Muscle of leg (tissue), 11 donors: ENCODE data around the gene HLCS. TPM values are rescaled to one million over a fixed set of nuclear protein-coding genes. Genes with fewer than 3 reads are reported as not detected.
A peak's percentile ranks its signal among the peaks of the same experiment; 100 is the strongest.

Source experiments
- DNase-seq: peaks from one replicate; pipeline ENCODE4 v3.0.0; 2013
- H3K27ac ChIP-seq: one replicate; pipeline ENCODE4 v1.5.1; 2013; ENCODE audit warnings: mild to moderate bottlenecking, low read length, control low read depth
- H3K27me3 ChIP-seq: one replicate; pipeline ENCODE4 v1.6.1; 2013; ENCODE audit warnings: low read length; ENCODE audit not compliant: control insufficient read depth, insufficient read depth
- H3K36me3 ChIP-seq: one replicate; pipeline ENCODE4 v1.6.1; 2013; ENCODE audit warnings: low read length; ENCODE audit not compliant: control insufficient read depth, insufficient read depth
- H3K4me1 ChIP-seq: one replicate; pipeline ENCODE4 v1.6.1; 2013; ENCODE audit warnings: low read length; ENCODE audit not compliant: control insufficient read depth, insufficient read depth
- H3K4me3 ChIP-seq: one replicate; pipeline ENCODE4 v1.5.1; 2013; ENCODE audit warnings: low read length, control low read depth
- H3K9me3 ChIP-seq: replicated peaks from 2 replicates; pipeline ENCODE4 v1.6.1; 2013; ENCODE audit warnings: low read depth, low read length; ENCODE audit not compliant: control insufficient read depth
- WGBS: methylation state at CpG from one replicate; pipeline ENCODE4 v1.1.5; 2013; ENCODE audit warnings: missing lambda C conversion rate; ENCODE audit not compliant: insufficient coverage; 5-methylcytosine and 5-hydroxymethylcytosine counted together
- polyA plus RNA-seq, 8 donors: library from polyadenylated mRNA; unstranded; fragments of 120-200 nt; gene quantifications; one replicate each; pipeline versions ENCODE4 v1.2.1 to v1.2.3, GENCODE V29; 2013; ENCODE audit warnings: inconsistent platforms in 1 of 8, low replicate concordance in 1 of 8; ENCODE audit not compliant: insufficient read length in 8 of 8, insufficient read depth in 1 of 8
- total RNA-seq: library from RNA; stranded (reverse); fragments of 120-200 nt; gene quantifications from one replicate; pipeline ENCODE4 v1.2.4, GENCODE V29; 2013

The HLCS gene
- total and polyA plus RNA-seq, 9 donors: 8.4 to 13.4 (median 12.9) TPM

GRCh38 chr21:36882776-36883175 is 83.7 kb downstream of the HLCS start:
- H3K9me3 ChIP-seq: peaks cover 13% of the 10 kb centered on the region
- no peak for DNase-seq

GRCh38 chr21:36881228-36881627 is 85.2 kb downstream of the HLCS start:
- peaks cover 7% of the 10 kb centered on the region for H3K4me1 ChIP-seq
- H3K4me3 ChIP-seq: no peak overlapping the region
- peaks cover 13% of the 10 kb centered on the region for H3K9me3 ChIP-seq
- DNase-seq: peak; percentile 44
- H3K27me3 ChIP-seq: no peaks in the 10 kb centered on the region
- H3K36me3 ChIP-seq: no peaks in the 10 kb centered on the region
- 72% methylated on average over 5 of the region's 12 CpGs for WGBS
- H3K27ac ChIP-seq: no peak overlapping the region

More at GRCh38 chr21:36882776-36883175, 83.7 kb downstream of the HLCS start:
- no peaks in the 10 kb centered on the region for H3K36me3 ChIP-seq
- H3K4me3 ChIP-seq: no peak overlapping the region
- WGBS: no CpG with 5 or more reads among the region's 4 CpGs
- H3K27me3 ChIP-seq: no peaks in the 10 kb centered on the region
- no peak overlapping the region for H3K27ac ChIP-seq
- H3K4me1 ChIP-seq: peaks cover 7% of the 10 kb centered on the region

GRCh38 chr21:36879827-36880226 is 86.6 kb downstream of the HLCS start:
- Histone ChIP-seq H3K4me1 (peaks cover 7% of the 10 kb centered on the region), H3K27me3 (no peaks in the 10 kb centered on the region), H3K36me3 (no peaks in the 10 kb centered on the region), H3K27ac (no peak overlapping the region), H3K4me3 (no peak overlapping the region), H3K9me3 (peaks cover 13% of the 10 kb centered on the region)
- no peak for DNase-seq
- WGBS: 83% methylated on average over 1 of the region's 4 CpGs

GRCh38 chr21:36877741-36878140 is 88.7 kb downstream of the HLCS start:
- no peak overlapping the region for H3K4me3 ChIP-seq
- no peak overlapping the region for H3K27ac ChIP-seq
- H3K4me1 ChIP-seq: peaks cover 7% of the 10 kb centered on the region
- no peaks in the 10 kb centered on the region for H3K27me3 ChIP-seq
- no peak for DNase-seq
- no peaks in the 10 kb centered on the region for H3K9me3 ChIP-seq
- no peaks in the 10 kb centered on the region for H3K36me3 ChIP-seq

- Histone ChIP-seq H3K27me3 (no peaks in the 10 kb centered on the region), H3K9me3 (no peaks in the 10 kb centered on the region), H3K27ac (no peak overlapping the region), H3K4me3 (no peak overlapping the region), H3K4me1 (no peaks in the 10 kb centered on the region), H3K36me3 (no peaks in the 10 kb centered on the region)
- WGBS: 89% methylated on average over 12 of the region's 12 CpGs
- DNase-seq: no peak
Measured at GRCh38 chr21:36874665-36875064, 91.8 kb downstream of the HLCS start.

- H3K4me1 ChIP-seq: no peaks in the 10 kb centered on the region
- no peak overlapping the region for H3K4me3 ChIP-seq
- H3K9me3 ChIP-seq: no peaks in the 10 kb centered on the region
- no CpG with 5 or more reads among the region's 1 CpG for WGBS
- no peaks in the 10 kb centered on the region for H3K27me3 ChIP-seq
- H3K27ac ChIP-seq: no peak overlapping the region
- no peak for DNase-seq
- H3K36me3 ChIP-seq: no peaks in the 10 kb centered on the region
Measured at GRCh38 chr21:36873513-36873912, 93.0 kb downstream of the HLCS start.

GRCh38 chr21:36867291-36867905 is 99.1 kb downstream of the HLCS start:
- no peaks in the 10 kb centered on the region for H3K36me3 ChIP-seq
- no CpG with 5 or more reads among the region's 4 CpGs for WGBS
- no peaks in the 10 kb centered on the region for H3K4me1 ChIP-seq
- H3K27me3 ChIP-seq: no peaks in the 10 kb centered on the region
- no peak overlapping the region for H3K4me3 ChIP-seq
- DNase-seq: no peak
- H3K9me3 ChIP-seq: no peaks in the 10 kb centered on the region
- H3K27ac ChIP-seq: no peak overlapping the region

GRCh38 chr21:36866419-36866818 is 100.0 kb downstream of the HLCS start:
- H3K27me3 ChIP-seq: no peaks in the 10 kb centered on the region
- no CpG with 5 or more reads among the region's 5 CpGs for WGBS

GRCh38 chr21:36864974-36865373 is 101.5 kb downstream of the HLCS start:
- Histone ChIP-seq H3K36me3 (no peaks in the 10 kb centered on the region), H3K27ac (no peak overlapping the region), H3K4me1 (peaks cover 2% of the 10 kb centered on the region), H3K9me3 (no peaks in the 10 kb centered on the region), H3K27me3 (no peaks in the 10 kb centered on the region), H3K4me3 (no peak overlapping the region)
- 95% methylated on average over 4 of the region's 10 CpGs for WGBS
- no peak for DNase-seq

More at GRCh38 chr21:36866419-36866818, 100.0 kb downstream of the HLCS start:
- H3K4me1 ChIP-seq: no peaks in the 10 kb centered on the region
- H3K36me3 ChIP-seq: no peaks in the 10 kb centered on the region
- H3K9me3 ChIP-seq: no peaks in the 10 kb centered on the region
- no peak for DNase-seq
- H3K4me3 ChIP-seq: no peak overlapping the region
- H3K27ac ChIP-seq: no peak overlapping the region

GRCh38 chr21:36863260-36863659 is 103.2 kb downstream of the HLCS start:
- Histone ChIP-seq H3K4me1 (peaks cover 2% of the 10 kb centered on the region), H3K9me3 (no peaks in the 10 kb centered on the region), H3K27me3 (no peaks in the 10 kb centered on the region), H3K4me3 (no peak overlapping the region), H3K36me3 (no peaks in the 10 kb centered on the region), H3K27ac (no peak overlapping the region)
- DNase-seq: no peak
- WGBS: 55% methylated on average over 3 of the region's 4 CpGs
